ENCODE results near the gene TXNRD2. TPM values are rescaled to one million over a fixed set of nuclear protein-coding genes. Genes with fewer than 3 reads are reported as not detected.

Gene TXNRD2
- total RNA-seq, 1 experiment from 2014 or later = 23.0 TPM

DNA sequence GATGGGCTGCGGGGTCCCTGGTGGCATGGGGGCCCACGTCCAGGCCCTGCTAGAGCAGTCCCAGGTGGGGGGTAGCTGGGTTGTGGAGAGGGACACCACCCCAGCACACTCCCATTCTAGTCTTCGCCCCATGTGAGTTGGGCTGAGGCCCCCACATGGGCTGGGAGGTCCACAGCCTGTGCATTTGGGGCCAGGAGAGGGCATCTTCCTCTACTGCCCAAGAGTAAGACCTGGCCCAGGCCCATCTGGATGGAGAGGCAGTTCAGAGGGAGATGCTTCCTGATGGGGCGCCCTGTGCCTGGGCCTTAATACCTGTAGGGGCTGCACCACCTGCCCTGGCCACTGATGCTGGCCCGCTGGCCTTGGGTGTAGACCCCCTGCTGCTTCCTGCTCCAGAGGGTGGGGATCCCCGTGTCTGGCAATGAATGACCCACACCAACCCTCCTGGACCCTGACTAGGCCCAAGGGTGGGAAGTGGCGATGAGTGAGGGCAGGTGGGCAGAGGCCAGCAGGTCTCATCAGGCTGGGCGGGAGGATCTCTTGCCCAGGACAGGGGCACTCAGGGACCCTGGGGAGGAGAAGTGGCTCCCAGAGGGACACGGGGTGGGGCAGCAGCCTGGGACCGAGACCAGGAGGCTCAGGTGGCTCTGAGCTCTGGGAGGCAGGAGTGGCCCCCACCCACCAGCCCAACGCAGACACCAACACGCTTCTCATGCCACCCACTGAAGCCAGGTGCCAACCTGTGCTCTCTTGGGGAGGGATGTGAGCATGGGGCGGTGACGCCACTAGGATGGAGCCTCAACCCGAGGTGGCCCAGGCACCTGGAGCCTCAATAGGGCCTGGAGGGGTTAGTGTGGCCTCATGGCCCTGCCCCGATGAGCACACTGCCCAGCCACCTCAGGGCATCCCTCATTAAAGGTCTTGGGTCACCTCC, 69.5 kb downstream of the TXNRD2 start:
- Histone ChIP-seq H3F3A (ENCODE audit: low read length, unreplicated experiment) (no peaks in the 10 kb centered on the region), H3K36me3 (ENCODE audit: low read depth, low read length) (no peaks in the 10 kb centered on the region), H3K27me3 (ENCODE audit: low read length) (no peaks in the 10 kb centered on the region), H3K9me3 (ENCODE audit: low read length) (no peaks in the 10 kb centered on the region), H2AFZ (ENCODE audit: low read length) (no peak overlapping the region), H4K20me1 (ENCODE audit: low read length) (no peaks in the 10 kb centered on the region), H3K4me3 (ENCODE audit: low read length) (no peak overlapping the region), H3K9me2 (replicated peaks; ENCODE audit: low read length) (no peaks in the 10 kb centered on the region), H3K79me2 (ENCODE audit: low read length) (no peaks in the 10 kb centered on the region), H3K9ac (ENCODE audit: low read length) (no peak overlapping the region), H3K4me1 (ENCODE audit: insufficient read depth, low read length) (no peaks in the 10 kb centered on the region), H3K4me2 (ENCODE audit: low read length) (no peak overlapping the region), H3K27ac (ENCODE audit: low read length) (no peak overlapping the region)
- ChIA-PET CTCF (no interaction called here), POLR2A (ENCODE audit: unreplicated experiment) (no interaction called here)
- intact Hi-C loops (cut with micrococcal nuclease) = no loop called here
- BruUV-seq (replicated peaks) = no TSS peak
- DNase-seq (no peak), ATAC-seq (no peak)
- TF ChIP-seq, protein P1, sequence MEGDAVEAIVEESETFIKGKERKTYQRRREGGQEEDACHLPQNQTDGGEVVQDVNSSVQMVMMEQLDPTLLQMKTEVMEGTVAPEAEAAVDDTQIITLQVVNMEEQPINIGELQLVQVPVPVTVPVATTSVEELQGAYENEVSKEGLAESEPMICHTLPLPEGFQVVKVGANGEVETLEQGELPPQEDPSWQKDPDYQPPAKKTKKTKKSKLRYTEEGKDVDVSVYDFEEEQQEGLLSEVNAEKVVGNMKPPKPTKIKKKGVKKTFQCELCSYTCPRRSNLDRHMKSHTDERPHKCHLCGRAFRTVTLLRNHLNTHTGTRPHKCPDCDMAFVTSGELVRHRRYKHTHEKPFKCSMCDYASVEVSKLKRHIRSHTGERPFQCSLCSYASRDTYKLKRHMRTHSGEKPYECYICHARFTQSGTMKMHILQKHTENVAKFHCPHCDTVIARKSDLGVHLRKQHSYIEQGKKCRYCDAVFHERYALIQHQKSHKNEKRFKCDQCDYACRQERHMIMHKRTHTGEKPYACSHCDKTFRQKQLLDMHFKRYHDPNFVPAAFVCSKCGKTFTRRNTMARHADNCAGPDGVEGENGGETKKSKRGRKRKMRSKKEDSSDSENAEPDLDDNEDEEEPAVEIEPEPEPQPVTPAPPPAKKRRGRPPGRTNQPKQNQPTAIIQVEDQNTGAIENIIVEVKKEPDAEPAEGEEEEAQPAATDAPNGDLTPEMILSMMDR (conservative IDR thresholded peaks at IDR 0.05; ENCODE audit: low read depth, low read length) = no peak
- TF ChIP-seq EZH2phosphoT487 (IDR thresholded peaks at IDR 0.05; ENCODE audit: borderline replicate concordance, low read length) (no peak), EZH2 (IDR thresholded peaks at IDR 0.05; ENCODE audit: low read length, unreplicated experiment) (no peak)

GRCh38 chr22:19871023-19871844, 70.4 kb downstream of the TXNRD2 start:
- DNase-seq (no peak), ATAC-seq (no peak)
- TF ChIP-seq EZH2 (IDR thresholded peaks at IDR 0.05; ENCODE audit: low read length, unreplicated experiment) (no peak), EZH2phosphoT487 (IDR thresholded peaks at IDR 0.05; ENCODE audit: borderline replicate concordance, low read length) (no peak)
- TF ChIP-seq, protein P1 (conservative IDR thresholded peaks at IDR 0.05; ENCODE audit: low read depth, low read length) = no peak
- H3K4me2 ChIP-seq (ENCODE audit: low read length) = no peak overlapping the region
- no TSS peak for BruUV-seq (replicated peaks)
- no peak overlapping the region for H2AFZ ChIP-seq (ENCODE audit: low read length)
- no peaks in the 10 kb centered on the region for H3K9me2 ChIP-seq (replicated peaks; ENCODE audit: low read length)
- no peaks in the 10 kb centered on the region for H3K79me2 ChIP-seq (ENCODE audit: low read length)
- intact Hi-C loops (cut with micrococcal nuclease) = no loop called here
- no peak overlapping the region for H3K27ac ChIP-seq (ENCODE audit: low read length)
- H3K4me3 ChIP-seq (ENCODE audit: low read length) = no peak overlapping the region
- no peaks in the 10 kb centered on the region for H3F3A ChIP-seq (ENCODE audit: low read length, unreplicated experiment)
- ChIA-PET POLR2A (ENCODE audit: unreplicated experiment) (no interaction called here), CTCF (no interaction called here)
- H3K9ac ChIP-seq (ENCODE audit: low read length) = no peak overlapping the region
- H3K36me3 ChIP-seq (ENCODE audit: low read depth, low read length) = no peaks in the 10 kb centered on the region
- no peaks in the 10 kb centered on the region for H3K9me3 ChIP-seq (ENCODE audit: low read length)
- H4K20me1 ChIP-seq (ENCODE audit: low read length) = no peaks in the 10 kb centered on the region
- H3K27me3 ChIP-seq (ENCODE audit: low read length) = no peaks in the 10 kb centered on the region
- no peaks in the 10 kb centered on the region for H3K4me1 ChIP-seq (ENCODE audit: insufficient read depth, low read length)

Measured in PC-3 (cell line).